Activated B cell treated with CpG ODN at 0.5 μM for 24 hours (primary cell): Measurements from ENCODE around the gene CT47C1. TPM values are rescaled to one million over a fixed set of nuclear protein-coding genes. Genes with fewer than 3 reads are reported as not detected.

Experiments used
- ATAC-seq: fragments of 200-7000 bp; cut with Tn5 transposase; one replicate; pipeline ENCODE4 v1.10.0; 2021; ENCODE audit warnings: low read depth, mild to moderate bottlenecking, moderate library complexity
- CTCF ChIA-PET: fragments of 350-600 bp; sonication (Branson Sonifier 250); formaldehyde crosslinking; loops from one replicate; lab custom pipeline; 2021; ENCODE audit warnings: antibody characterized with exemption; lab: Charles Lee
- POLR2A ChIA-PET: fragments of 350-600 bp; sonication (Branson Sonifier 250); formaldehyde crosslinking; loops from one replicate; lab custom pipeline; 2021; ENCODE audit warnings: antibody characterized with exemption; lab: Charles Lee
- DNase-seq: peaks from one replicate; pipeline ENCODE4 v3.0.0; 2022
- H3K27ac Mint-ChIP-seq: one replicate; pipeline ENCODE4 v1.8.0; 2020; ENCODE audit warnings: mixed read lengths
- H3K27me3 Mint-ChIP-seq: one replicate; pipeline ENCODE4 v1.8.0; 2021; ENCODE audit warnings: mixed read lengths
- H3K36me3 Mint-ChIP-seq: one replicate; pipeline ENCODE4 v1.8.0; 2021; ENCODE audit warnings: low read depth, mixed read lengths
- H3K4me1 Mint-ChIP-seq: one replicate; pipeline ENCODE4 v1.8.0; 2021; ENCODE audit warnings: mixed read lengths
- H3K4me3 Mint-ChIP-seq: one replicate; pipeline ENCODE4 v1.8.0; 2020; ENCODE audit warnings: mild to moderate bottlenecking, mixed read lengths
- H3K9me3 Mint-ChIP-seq: one replicate; pipeline ENCODE4 v1.8.0; 2020; ENCODE audit warnings: mixed read lengths
- intact Hi-C: fragments of 100-400 bp; cut with micrococcal nuclease; formaldehyde crosslinking; loops from one replicate; pipeline ENCODE4 v1.15.1; 2024
- total RNA-seq: library from RNA; stranded (reverse); gene quantifications from 2 replicates; pipeline ENCODE4 v1.2.3, GENCODE V29; 2022
- TF ChIP-seq, protein P1 (sequence below): fragments of 200-600 bp; IDR thresholded peaks from one replicate; pipeline ENCODE4 v1.8.0; 2022; ENCODE audit warnings: antibody characterized with exemption, mild to moderate bottlenecking

The CT47C1 gene
- total RNA-seq, 1 donor from 2014 or later, result not detected

DNA sequence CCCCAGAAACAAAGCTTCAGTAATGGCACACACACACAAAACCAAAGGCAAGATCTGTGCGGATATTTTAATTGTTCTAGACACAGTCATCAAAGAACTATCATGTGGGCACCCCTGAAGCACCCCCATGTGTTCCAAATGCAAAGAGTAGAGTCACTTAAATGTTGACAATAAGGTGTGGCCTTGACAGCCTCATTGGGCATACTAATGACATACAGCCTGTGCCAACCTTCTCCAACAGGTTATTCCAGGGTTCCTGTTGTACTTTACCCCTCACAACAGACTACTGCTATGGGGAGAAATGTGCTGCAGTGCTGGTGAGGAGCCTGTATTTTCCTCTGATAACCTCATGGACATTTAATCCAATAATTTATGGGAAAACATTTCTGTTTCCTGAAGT lies 29.8 kb upstream of the CT47C1 start:
- no peaks in the 10 kb centered on the region for H3K9me3 Mint-ChIP-seq
- DNase-seq (no peak), ATAC-seq (no peak)
- ChIA-PET POLR2A (no interaction called here), CTCF (no interaction called here)
- intact Hi-C loops, result no loop called here
- TF ChIP-seq, protein P1, sequence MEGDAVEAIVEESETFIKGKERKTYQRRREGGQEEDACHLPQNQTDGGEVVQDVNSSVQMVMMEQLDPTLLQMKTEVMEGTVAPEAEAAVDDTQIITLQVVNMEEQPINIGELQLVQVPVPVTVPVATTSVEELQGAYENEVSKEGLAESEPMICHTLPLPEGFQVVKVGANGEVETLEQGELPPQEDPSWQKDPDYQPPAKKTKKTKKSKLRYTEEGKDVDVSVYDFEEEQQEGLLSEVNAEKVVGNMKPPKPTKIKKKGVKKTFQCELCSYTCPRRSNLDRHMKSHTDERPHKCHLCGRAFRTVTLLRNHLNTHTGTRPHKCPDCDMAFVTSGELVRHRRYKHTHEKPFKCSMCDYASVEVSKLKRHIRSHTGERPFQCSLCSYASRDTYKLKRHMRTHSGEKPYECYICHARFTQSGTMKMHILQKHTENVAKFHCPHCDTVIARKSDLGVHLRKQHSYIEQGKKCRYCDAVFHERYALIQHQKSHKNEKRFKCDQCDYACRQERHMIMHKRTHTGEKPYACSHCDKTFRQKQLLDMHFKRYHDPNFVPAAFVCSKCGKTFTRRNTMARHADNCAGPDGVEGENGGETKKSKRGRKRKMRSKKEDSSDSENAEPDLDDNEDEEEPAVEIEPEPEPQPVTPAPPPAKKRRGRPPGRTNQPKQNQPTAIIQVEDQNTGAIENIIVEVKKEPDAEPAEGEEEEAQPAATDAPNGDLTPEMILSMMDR, result no peak
- no peaks in the 10 kb centered on the region for H3K4me1 Mint-ChIP-seq
- no peaks in the 10 kb centered on the region for H3K36me3 Mint-ChIP-seq
- no peak overlapping the region for H3K27ac Mint-ChIP-seq
- H3K27me3 Mint-ChIP-seq, result peaks cover 4% of the 10 kb centered on the region
- no peak overlapping the region for H3K4me3 Mint-ChIP-seq

GRCh38 chrX:119045884-119046283 lies 26.9 kb upstream of the CT47C1 start:
- ATAC-seq (no peak), DNase-seq (no peak)
- no peaks in the 10 kb centered on the region for H3K36me3 Mint-ChIP-seq
- ChIA-PET POLR2A (no interaction called here), CTCF (no interaction called here)
- H3K9me3 Mint-ChIP-seq, result no peaks in the 10 kb centered on the region
- no peak overlapping the region for H3K4me3 Mint-ChIP-seq
- peaks cover 11% of the 10 kb centered on the region for H3K27me3 Mint-ChIP-seq
- H3K27ac Mint-ChIP-seq, result no peak overlapping the region
- intact Hi-C loops, result no loop called here
- no peaks in the 10 kb centered on the region for H3K4me1 Mint-ChIP-seq
- TF ChIP-seq, protein P1, result no peak

DNA sequence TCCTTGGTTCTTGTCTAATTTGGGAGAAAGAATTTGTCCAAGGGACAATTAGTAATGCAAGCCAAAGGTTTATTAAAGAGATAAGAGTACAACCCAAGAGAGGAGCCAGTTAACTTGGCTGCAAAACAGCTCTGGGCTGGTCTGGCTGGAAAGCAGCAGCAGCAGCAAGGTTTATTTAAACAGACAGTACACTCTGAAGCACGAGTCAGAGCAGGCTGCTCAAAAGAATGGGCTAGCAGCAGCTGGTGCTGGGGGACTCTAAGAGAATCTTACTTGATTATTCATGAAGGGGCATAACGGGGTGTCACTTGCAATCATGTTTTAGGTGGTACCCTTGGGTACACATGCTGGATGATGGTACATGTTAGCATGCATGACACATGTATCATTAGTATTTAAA lies 17.1 kb upstream of the CT47C1 start:
- Mint-ChIP-seq H3K27ac (no peak overlapping the region), H3K9me3 (no peaks in the 10 kb centered on the region), H3K4me1 (no peaks in the 10 kb centered on the region), H3K4me3 (no peak overlapping the region), H3K36me3 (no peaks in the 10 kb centered on the region), H3K27me3 (peaks cover 2% of the 10 kb centered on the region)
- POLR2A ChIA-PET, result no interaction called here
- ATAC-seq, result no peak
- intact Hi-C loops, result no loop called here
- no peak for DNase-seq
- CTCF ChIA-PET, result no interaction called here
- TF ChIP-seq, protein P1, result no peak

GRCh38 chrX:119062750-119063374 lies 9.9 kb upstream of the CT47C1 start:
- H3K36me3 Mint-ChIP-seq, result no peaks in the 10 kb centered on the region
- no peaks in the 10 kb centered on the region for H3K4me1 Mint-ChIP-seq
- no peak overlapping the region for H3K4me3 Mint-ChIP-seq
- no peak for DNase-seq
- ChIA-PET CTCF (interaction anchor here (1.4 kb wide), 1 partner anchor 58 kb away, joined by 4 read pairs; no protein-coding TSS in a partner anchor), POLR2A (no interaction called here)
- no peak overlapping the region for H3K27ac Mint-ChIP-seq
- TF ChIP-seq, protein P1, result no peak
- H3K27me3 Mint-ChIP-seq, result peaks cover 2% of the 10 kb centered on the region
- ATAC-seq, result no peak
- intact Hi-C loops, result no loop called here
- no peaks in the 10 kb centered on the region for H3K9me3 Mint-ChIP-seq

- intact Hi-C loops, result no loop called here
- peaks cover 2% of the 10 kb centered on the region for H3K27me3 Mint-ChIP-seq
- no peaks in the 10 kb centered on the region for H3K4me1 Mint-ChIP-seq
- no peak for ATAC-seq
- no peak overlapping the region for H3K4me3 Mint-ChIP-seq
- DNase-seq, result no peak
- ChIA-PET CTCF (interaction anchor here (1.4 kb wide), 1 partner anchor 58 kb away, joined by 4 read pairs; no protein-coding TSS in a partner anchor), POLR2A (no interaction called here)
- no peaks in the 10 kb centered on the region for H3K9me3 Mint-ChIP-seq
- H3K27ac Mint-ChIP-seq, result no peak overlapping the region
- TF ChIP-seq, protein P1, result no peak
- H3K36me3 Mint-ChIP-seq, result no peaks in the 10 kb centered on the region
Observed at GRCh38 chrX:119063428-119063827, 9.4 kb upstream of the CT47C1 start.
